T-cell (primary cell): Measurements from ENCODE around the gene AEBP1. TPM values are rescaled to one million over a fixed set of nuclear protein-coding genes. Genes with fewer than 3 reads are reported as not detected.

Source experiments
- ATAC-seq, 4 experiments: fragments of 200-7000 bp in 3 of 4; fragments of 150-1000 bp in 1 of 4; cut with Tn5 transposase; replicated peaks in 1 of 4; 1 replicate in 3 of 4; 2 replicates in 1 of 4; pipeline ENCODE4 v1.10.0; 2021; ENCODE audit warnings: moderate library complexity in 3 of 4, mild to moderate bottlenecking in 2 of 4, moderate number of reproducible peaks in 1 of 4
- CTCF ChIA-PET, 2 donors: fragments of 300-600 bp; sonication (Branson Sonifier 250); formaldehyde crosslinking; loops; one replicate each; lab custom pipeline; 2022; ENCODE audit warnings: antibody characterized with exemption in 2 of 2; lab: Charles Lee
- POLR2A ChIA-PET, 2 donors: fragments of 300-600 bp; sonication (Branson Sonifier 250); formaldehyde crosslinking; loops; one replicate each; lab custom pipeline; 2022; ENCODE audit warnings: antibody characterized with exemption in 2 of 2; lab: Charles Lee
- DNase-seq, 35 experiments: peaks; one replicate each; pipeline versions ENCODE4 v3.0.0 to v3.0.0-alpha.2; 2013 to 2023
- H3K27ac ChIP-seq: one replicate; pipeline ENCODE4 v1.5.1; 2013; ENCODE audit warnings: low read length
- H3K27me3 ChIP-seq, 2 experiments: replicated peaks in 1 of 2; 1 replicate in 1 of 2; 2 replicates in 1 of 2; pipeline versions ENCODE4 v1.6.1 to v1.7.0; 2013; ENCODE audit warnings: low read length in 1 of 2, mixed read lengths in 1 of 2; ENCODE audit not compliant: control insufficient read depth in 2 of 2, insufficient read depth in 2 of 2; ENCODE audit errors: extremely low read depth in 1 of 2
- H3K36me3 ChIP-seq, 2 donors: 1 replicate in 1 of 2; 2 replicates in 1 of 2; pipeline versions ENCODE4 v1.6.1 to v1.7.0; 2013; ENCODE audit warnings: low read length in 1 of 2; ENCODE audit not compliant: control insufficient read depth in 2 of 2, insufficient read depth in 1 of 2; ENCODE audit errors: extremely low read depth in 1 of 2
- H3K4me1 ChIP-seq, 2 experiments: 1 replicate in 1 of 2; 2 replicates in 1 of 2; pipeline versions ENCODE4 v1.6.1 to v1.7.0; 2013; ENCODE audit warnings: low read length in 2 of 2, mixed read lengths in 1 of 2; ENCODE audit not compliant: insufficient read depth in 2 of 2, control insufficient read depth in 1 of 2; ENCODE audit errors: extremely low read depth in 1 of 2
- H3K4me3 ChIP-seq, 2 donors: 1 replicate in 1 of 2; 2 replicates in 1 of 2; pipeline versions ENCODE4 v1.5.1 to v1.7.0; 2013; ENCODE audit warnings: mild to moderate bottlenecking in 2 of 2, low read length in 1 of 2, moderate library complexity in 1 of 2; ENCODE audit not compliant: control insufficient read depth in 1 of 2; ENCODE audit errors: extremely low read depth in 1 of 2
- H3K9me3 ChIP-seq: 2 replicates; pipeline ENCODE4 v1.7.0; 2013
- H3K27ac Mint-ChIP-seq, 2 donors: one replicate each; pipeline ENCODE4 v1.8.0; 2020 to 2021; ENCODE audit warnings: mild to moderate bottlenecking in 2 of 2, mixed read lengths in 2 of 2
- H3K27me3 Mint-ChIP-seq, 2 donors: one replicate each; pipeline ENCODE4 v1.8.0; 2021 to 2022; ENCODE audit warnings: mixed read lengths in 2 of 2
- H3K36me3 Mint-ChIP-seq: one replicate; pipeline ENCODE4 v1.8.0; 2021; ENCODE audit warnings: mixed read lengths
- H3K4me1 Mint-ChIP-seq, 3 donors: one replicate each; pipeline ENCODE4 v1.8.0; 2020 to 2022; ENCODE audit warnings: mixed read lengths in 3 of 3, mild to moderate bottlenecking in 1 of 3
- H3K4me3 Mint-ChIP-seq, 3 donors: one replicate each; pipeline ENCODE4 v1.8.0; 2020 to 2022; ENCODE audit warnings: mild to moderate bottlenecking in 3 of 3, mixed read lengths in 3 of 3, moderate library complexity in 3 of 3
- H3K9me3 Mint-ChIP-seq, 3 donors: one replicate each; pipeline ENCODE4 v1.8.0; 2020 to 2022; ENCODE audit warnings: mixed read lengths in 3 of 3
- WGBS: methylation state at CpG from one replicate; pipeline ENCODE4 v1.1.5; 2013; ENCODE audit warnings: missing lambda C conversion rate; ENCODE audit not compliant: insufficient coverage; 5-methylcytosine and 5-hydroxymethylcytosine counted together
- total RNA-seq, 35 experiments: library from RNA in 6 of 35; stranded (reverse) in 6 of 35; fragments of 120-200 nt in 1 of 35; gene quantifications; one replicate each; pipeline versions ENCODE4 v1.2.1 to v1.2.4 and lab custom pipeline; 2013 to 2026

Gene AEBP1
- total RNA-seq, 5 donors from 2014 or later (not counting 1 experiment from before 2014, with no cell fraction given): 18.1 to 28.4 (median 23.1) TPM

GRCh38 chr7:44155191-44156185 lies 51.3 kb downstream of the AEBP1 start:
- Mint-ChIP-seq H3K4me1 (no peaks in the 10 kb centered on the region), H3K9me3 (no peaks in the 10 kb centered on the region), H3K36me3 (no peaks in the 10 kb centered on the region), H3K4me3 (no peak overlapping the region), H3K27ac (no peak overlapping the region), H3K27me3 (no peaks in the 10 kb centered on the region)
- ChIA-PET CTCF (no interaction called here), POLR2A (no interaction called here)
- Histone ChIP-seq H3K4me3 (no peak overlapping the region), H3K36me3 (no peaks in the 10 kb centered on the region), H3K4me1 (no peaks in the 10 kb centered on the region), H3K27ac (no peak overlapping the region), H3K9me3 (no peaks in the 10 kb centered on the region), H3K27me3 (peaks cover 0 to 23% of the 10 kb centered on the region in 2 experiments)
- 77% methylated on average over 7 of the region's 8 CpGs for WGBS
- no peak for ATAC-seq
- no peak for DNase-seq

GRCh38 chr7:44156453-44157010 lies 52.4 kb downstream of the AEBP1 start:
- Histone ChIP-seq H3K4me1 (no peaks in the 10 kb centered on the region), H3K36me3 (no peaks in the 10 kb centered on the region), H3K4me3 (no peak overlapping the region), H3K9me3 (no peaks in the 10 kb centered on the region), H3K27me3 (peaks cover 0 to 23% of the 10 kb centered on the region in 2 experiments), H3K27ac (no peak overlapping the region)
- Mint-ChIP-seq H3K4me3 (no peak overlapping the region), H3K9me3 (no peaks in the 10 kb centered on the region), H3K27ac (no peak overlapping the region), H3K4me1 (no peaks in the 10 kb centered on the region), H3K36me3 (no peaks in the 10 kb centered on the region), H3K27me3 (no peaks in the 10 kb centered on the region)
- ATAC-seq (no peak), DNase-seq (no peak)
- ChIA-PET POLR2A (no interaction called here), CTCF (no interaction called here)
- 83% methylated on average over 1 of the region's 4 CpGs for WGBS

- Mint-ChIP-seq H3K9me3 (no peaks in the 10 kb centered on the region), H3K36me3 (no peaks in the 10 kb centered on the region), H3K27me3 (peaks cover 0 to 3% of the 10 kb centered on the region in 2 donors), H3K27ac (no peak overlapping the region), H3K4me3 (no peak overlapping the region), H3K4me1 (no peaks in the 10 kb centered on the region)
- no peak for ATAC-seq
- no peak for DNase-seq
- no peak overlapping the region for H3K27ac ChIP-seq
- 88% methylated on average over 15 of the region's 15 CpGs for WGBS
- no peaks in the 10 kb centered on the region for H3K4me1 ChIP-seq
- no peak overlapping the region for H3K4me3 ChIP-seq
- H3K9me3 ChIP-seq: no peaks in the 10 kb centered on the region
- CTCF ChIA-PET: no interaction called here
- POLR2A ChIA-PET: no interaction called here
- H3K36me3 ChIP-seq: no peaks in the 10 kb centered on the region
- H3K27me3 ChIP-seq: peaks cover 0 to 27% of the 10 kb centered on the region in 2 experiments
Measured at GRCh38 chr7:44157116-44158080, 53.3 kb downstream of the AEBP1 start.

GRCh38 chr7:44158096-44158872 lies 54.1 kb downstream of the AEBP1 start:
- no peak overlapping the region for H3K4me3 ChIP-seq
- CTCF ChIA-PET: no interaction called here
- no peaks in the 10 kb centered on the region for H3K4me1 Mint-ChIP-seq
- H3K36me3 ChIP-seq: no peaks in the 10 kb centered on the region
- 87% methylated on average over 7 of the region's 10 CpGs for whole genome bisulfite sequencing
- DNase-seq: no peak
- POLR2A ChIA-PET: no interaction called here
- H3K27me3 Mint-ChIP-seq: peaks cover 0 to 7% of the 10 kb centered on the region in 2 donors
- H3K9me3 Mint-ChIP-seq: no peaks in the 10 kb centered on the region
- no peak overlapping the region for H3K27ac ChIP-seq
- H3K4me3 Mint-ChIP-seq: no peak overlapping the region
- peaks cover 0 to 31% of the 10 kb centered on the region in 2 experiments for H3K27me3 ChIP-seq
- H3K27ac Mint-ChIP-seq: no peak overlapping the region
- H3K9me3 ChIP-seq: no peaks in the 10 kb centered on the region
- no peaks in the 10 kb centered on the region for H3K36me3 Mint-ChIP-seq
- no peak for ATAC-seq
- H3K4me1 ChIP-seq: no peaks in the 10 kb centered on the region

GRCh38 chr7:44158873-44159631 lies 54.9 kb downstream of the AEBP1 start:
- H3K36me3 ChIP-seq: no peaks in the 10 kb centered on the region
- DNase-seq (no peak), ATAC-seq (no peak)
- WGBS: 94% methylated on average over 6 of the region's 12 CpGs
- H3K9me3 Mint-ChIP-seq: no peaks in the 10 kb centered on the region
- peaks cover 0 to 7% of the 10 kb centered on the region in 2 donors for H3K27me3 Mint-ChIP-seq
- H3K4me1 Mint-ChIP-seq: no peaks in the 10 kb centered on the region
- H3K36me3 Mint-ChIP-seq: no peaks in the 10 kb centered on the region
- CTCF ChIA-PET: no interaction called here
- POLR2A ChIA-PET: no interaction called here
- H3K4me3 Mint-ChIP-seq: no peak overlapping the region
- H3K27ac Mint-ChIP-seq: no peak overlapping the region
- no peak overlapping the region for H3K4me3 ChIP-seq
- peaks cover 0 to 31% of the 10 kb centered on the region in 2 experiments for H3K27me3 ChIP-seq
- H3K27ac ChIP-seq: no peak overlapping the region
- no peaks in the 10 kb centered on the region for H3K4me1 ChIP-seq
- no peaks in the 10 kb centered on the region for H3K9me3 ChIP-seq
